K562 (cell line): ENCODE results near the gene GRAMD1B. TPM values are rescaled to one million over a fixed set of nuclear protein-coding genes. Genes with fewer than 3 reads are reported as not detected.

ENCODE experiments used
- ATAC-seq: fragments of 200-7000 bp; cut with Tn5 transposase; 3 replicates; pipeline ENCODE4 v1.9.1; 2020; ENCODE audit warnings: moderate library complexity
- BruUV-seq: library from RNA; stranded (reverse); fragments of 400-500 nt; replicated peaks from 2 replicates; lab custom pipeline; 2021; lab: Mats Ljungman, UMichigan
- CTCF ChIA-PET: fragments of 300-600 bp; formaldehyde crosslinking; extraction: SDS; loops from one replicate; lab custom pipeline; 2021; ENCODE audit warnings: low intra/inter-chr PET ratio; lab: Yijun Ruan, JAX
- POLR2A ChIA-PET: fragments of 300-600, 350-650 bp; sonication (Branson Sonifier 250); formaldehyde crosslinking; extraction: SDS; loops from one replicate; lab custom pipeline; 2021; ENCODE audit warnings: antibody characterized with exemption, inconsistent platforms; lab: Yijun Ruan, JAX
- DNase-seq, 4 experiments: peaks; one replicate each; pipeline versions ENCODE4 v3.0.0 to v3.0.0-alpha.2; 2011 to 2018; ENCODE audit warnings: low spot score in 3 of 4, mixed read lengths in 3 of 4; ENCODE audit errors: extremely low read depth in 1 of 4
- FAIRE-seq: peaks from 2 replicates; lab custom pipeline; 2011; peaks lifted over from hg19 to GRCh38; lab: Jason Lieb, UNC
- H2AFZ ChIP-seq: 2 replicates; pipeline ENCODE4 v1.6.0; 2011; ENCODE audit warnings: low read depth, low read length, control low read depth, inconsistent platforms
- H3K27ac ChIP-seq: fragments of 200-600 bp; 3 replicates; pipeline ENCODE4 v1.8.0; 2011; ENCODE audit warnings: low read depth, mild to moderate bottlenecking, control low read depth, inconsistent platforms, low read length, moderate library complexity, mixed read lengths; ENCODE audit errors: extremely low read depth
- H3K27me3 ChIP-seq, 2 experiments: fragments of 300-600 bp in 1 of 2; 2 replicates in 1 of 2; 3 replicates in 1 of 2; pipeline versions ENCODE4 v1.6.0 to v1.8.0; 2011; ENCODE audit warnings: inconsistent platforms in 2 of 2, low read length in 2 of 2, mild to moderate bottlenecking in 1 of 2, mixed read lengths in 1 of 2, moderate library complexity in 1 of 2; ENCODE audit not compliant: control insufficient read depth in 2 of 2, insufficient read depth in 2 of 2
- H3K36me3 ChIP-seq: fragments of 300-600 bp; 3 replicates; pipeline ENCODE4 v1.8.0; 2011; ENCODE audit warnings: mild to moderate bottlenecking, low read length, inconsistent platforms; ENCODE audit not compliant: control insufficient read depth, insufficient read depth
- H3K4me1 ChIP-seq, 2 experiments: fragments of 200-600 bp in 1 of 2; replicated peaks in 1 of 2; 2 replicates in 1 of 2; 3 replicates in 1 of 2; pipeline versions ENCODE4 v1.5.1 to v1.8.0; 2011; ENCODE audit warnings: inconsistent platforms in 2 of 2, low read length in 2 of 2, mild to moderate bottlenecking in 1 of 2, mixed read lengths in 1 of 2, moderate library complexity in 1 of 2; ENCODE audit not compliant: control insufficient read depth in 2 of 2, insufficient read depth in 2 of 2
- H3K4me2 ChIP-seq: 2 replicates; pipeline ENCODE4 v1.6.1; 2011; ENCODE audit warnings: low read length, control low read depth, inconsistent platforms, mixed read lengths; ENCODE audit not compliant: insufficient read depth
- H3K4me3 ChIP-seq: fragments of 200-600 bp; sonication (generic), shearing (Covaris generic); 2 replicates; pipeline ENCODE4 v1.5.1; 2016; ENCODE audit warnings: control low read depth, inconsistent platforms
- H3K79me2 ChIP-seq: fragments of 200-600 bp; 3 replicates; pipeline ENCODE4 v1.8.0; 2011; ENCODE audit warnings: low read length, inconsistent platforms; ENCODE audit not compliant: control insufficient read depth, insufficient read depth
- H3K9ac ChIP-seq, 2 experiments: 2 replicates each; pipeline versions ENCODE4 v1.6.0 to v1.6.1; 2011; ENCODE audit warnings: low read depth in 2 of 2, low read length in 2 of 2, control low read depth in 1 of 2, inconsistent platforms in 1 of 2, mild to moderate bottlenecking in 1 of 2, mixed read lengths in 1 of 2; ENCODE audit not compliant: insufficient read depth in 1 of 2
- H3K9me1 ChIP-seq: one replicate; pipeline ENCODE4 v1.6.0; 2011; ENCODE audit warnings: inconsistent platforms, mild to moderate bottlenecking, low read length, moderate library complexity; ENCODE audit not compliant: control insufficient read depth, insufficient read depth
- H3K9me3 ChIP-seq: replicated peaks from 2 replicates; pipeline ENCODE4 v1.5.1; 2011; ENCODE audit warnings: low read depth, low read length, inconsistent platforms; ENCODE audit not compliant: control insufficient read depth, insufficient read depth
- H4K20me1 ChIP-seq: replicated peaks from 2 replicates; pipeline ENCODE4 v1.6.1; 2011; ENCODE audit warnings: low read length, inconsistent platforms, mixed read lengths; ENCODE audit not compliant: control insufficient read depth, insufficient read depth
- CHCHD3 ChIP-seq: fragments of 250-450 bp; sonication (Bioruptor Pico); IDR thresholded peaks from 2 replicates; pipeline ENCODE4 v2.1.2; 2022; ENCODE audit warnings: mild to moderate bottlenecking
- CREBBP ChIP-seq: IDR thresholded peaks from one replicate; pipeline ENCODE4 v1.6.1; 2012; ENCODE audit warnings: low read depth, mild to moderate bottlenecking, control low read depth, inconsistent platforms, low read length
- DMBX1 ChIP-seq: fragments of 250-450 bp; sonication (Bioruptor Pico); IDR thresholded peaks from 2 replicates; pipeline ENCODE4 v1.8.0; 2022; ENCODE audit warnings: inconsistent platforms, mild to moderate bottlenecking, moderate library complexity, borderline replicate concordance
- ERF ChIP-seq: fragments of 450-650 bp; formaldehyde crosslinking; IDR thresholded peaks from 2 replicates; pipeline ENCODE4 v1.4.0; 2020; ENCODE audit warnings: mild to moderate bottlenecking, mixed read lengths
- HEY1 ChIP-seq: fragments of 250-450 bp; sonication (Bioruptor Pico); IDR thresholded peaks from 2 replicates; pipeline ENCODE4 v1.5.0; 2020; ENCODE audit warnings: mild to moderate bottlenecking, moderate library complexity, borderline replicate concordance
- KAT2B ChIP-seq: IDR thresholded peaks from one replicate; pipeline ENCODE4 v1.6.1; 2012; ENCODE audit warnings: low read depth, mild to moderate bottlenecking, control low read depth, inconsistent platforms, low read length, moderate library complexity
- MCM3 ChIP-seq: fragments of 450-650 bp; IDR thresholded peaks from 2 replicates; pipeline ENCODE4 v1.6.1; 2016
- MEIS2 ChIP-seq: fragments of 450-650 bp; IDR thresholded peaks from 2 replicates; pipeline ENCODE4 v1.6.1; 2014; ENCODE audit warnings: mild to moderate bottlenecking; ENCODE audit not compliant: partially characterized antibody
- NFE2L1 ChIP-seq: fragments of 450-650 bp; IDR thresholded peaks from 2 replicates; pipeline ENCODE4 v1.6.1; 2016; ENCODE audit warnings: missing genetic modification characterization, low read depth, mild to moderate bottlenecking, missing compliant biosample characterization, moderate library complexity, borderline replicate concordance
- POLR2AphosphoS5 ChIP-seq: IDR thresholded peaks from 2 replicates; pipeline ENCODE4 v1.6.1; 2011; ENCODE audit warnings: mild to moderate bottlenecking, low read depth, low read length, moderate library complexity; ENCODE audit not compliant: control insufficient read depth, insufficient read depth
- POLR3G ChIP-seq: IDR thresholded peaks from 2 replicates; pipeline ENCODE4 v1.6.1; 2011; ENCODE audit not compliant: insufficient read length, insufficient replicate concordance; ENCODE audit errors: extremely low read depth
- SAP30 ChIP-seq: fragments of 200-600 bp; sonication (generic); IDR thresholded peaks from 2 replicates; pipeline ENCODE4 v1.6.1; 2012; ENCODE audit warnings: borderline replicate concordance, low read depth, mild to moderate bottlenecking, moderate library complexity, low read length, control low read depth, inconsistent platforms; ENCODE audit not compliant: insufficient read depth, poor library complexity, severe bottlenecking
- TCF7 ChIP-seq: sonication (generic); IDR thresholded peaks from 2 replicates; pipeline ENCODE4 v1.6.1; 2016; ENCODE audit warnings: antibody characterized with exemption, borderline replicate concordance
- ZNF197 ChIP-seq: fragments of 200-800 bp; sonication (Bioruptor generic); IDR thresholded peaks from 2 replicates; pipeline ENCODE4 v1.6.1; 2016; ENCODE audit warnings: low read depth, missing genetic modification characterization, missing compliant biosample characterization
- ZNF232 ChIP-seq: sonication (generic); formaldehyde crosslinking; IDR thresholded peaks from 2 replicates; pipeline ENCODE4 v1.8.0; 2022; ENCODE audit warnings: mild to moderate bottlenecking, missing genetic modification reagents
- WGBS: fragments of 100-300 bp; shearing (Covaris generic); methylation state at CpG from one replicate; pipeline ENCODE4 v1.1.6; 2016; ENCODE audit warnings: low coverage, mixed read lengths; ENCODE audit not compliant: insufficient coverage; ENCODE audit errors: missing lambda C conversion rate; 5-methylcytosine and 5-hydroxymethylcytosine counted together
- in situ Hi-C: fragments of 300-500 bp; cut with MboI; formaldehyde crosslinking; loops from 4 replicates; pipeline ENCODE4 v1.15.0; 2018; ENCODE audit warnings: inconsistent platforms, mixed read lengths
- intact Hi-C: fragments of 100-400 bp; cut with micrococcal nuclease; formaldehyde crosslinking; loops from 2 replicates; pipeline ENCODE4 v1.14.2; 2022
- polyA plus RNA-seq, 8 experiments: library from polyadenylated mRNA; depleted of rRNA in 4 of 8; stranded (reverse) in 5 of 8; unstranded in 3 of 8; fragments of >200 nt; fragmentation: Nextera tagmentation in 2 of 8; fragmentation: Illumina TruSeq in 1 of 8; extraction: Ambion mirVana in 2 of 8; extraction: Trizol in 1 of 8; gene quantifications; 2 replicates each; pipeline versions ENCODE4 v1.2.1 to v1.2.3, GENCODE V29; 2011 to 2014; ENCODE audit warnings: inconsistent platforms in 1 of 8, missing spikeins in 1 of 8
- total RNA-seq, 7 experiments: library from RNA; depleted of rRNA in 6 of 7; stranded (reverse); fragments of >200 nt in 6 of 7; fragmentation: Illumina TruSeq in 2 of 7; extraction: Trizol in 2 of 7; gene quantifications; 2 replicates each; pipeline versions ENCODE4 v1.2.1 to v1.2.3, GENCODE V29; 2011 to 2021; ENCODE audit warnings: low replicate concordance in 1 of 7

GRAMD1B gene
- total and polyA plus RNA-seq, 9 of the 15 experiments (the other 6 are each of a cell fraction or from before 2014, with no cell fraction given): 0.31 TPM; not detected in 8

GRCh38 chr11:123386796-123387510 lies 43.1 kb upstream of the GRAMD1B start:
- ChIA-PET POLR2A (no interaction called here), CTCF (no interaction called here)
- no TSS peak for BruUV-seq
- no peaks in the 10 kb centered on the region for H3K9me3 ChIP-seq
- no peaks in the 10 kb centered on the region for H3K27me3 ChIP-seq
- H3K9ac ChIP-seq: no peak overlapping the region
- H4K20me1 ChIP-seq: no peaks in the 10 kb centered on the region; the same call in 1 of the 2 replicates
- H3K4me2 ChIP-seq: no peak overlapping the region
- no peaks in the 10 kb centered on the region for H3K4me1 ChIP-seq
- no peak overlapping the region for H3K27ac ChIP-seq
- no peaks in the 10 kb centered on the region for H3K36me3 ChIP-seq
- H3K9me1 ChIP-seq: no peaks in the 10 kb centered on the region
- no peak overlapping the region for H3K4me3 ChIP-seq
- FAIRE-seq (no peak), DNase-seq (no peak), ATAC-seq (no peak)
- TF ChIP-seq CREBBP (no peak), MEIS2 (no peak), POLR3G (no peak), TCF7 (no peak), MCM3 (no peak), NFE2L1 (no peak), ZNF232 (CRISPR knock-in tag) (no peak), ZNF197 (CRISPR knock-in tag) (no peak), HEY1 (CRISPR knock-in tag) (no peak), DMBX1 (CRISPR knock-in tag) (no peak), KAT2B (no peak), POLR2AphosphoS5 (no peak), ERF (no peak), SAP30 (no peak), CHCHD3 (CRISPR knock-in tag) (no peak)
- no peaks in the 10 kb centered on the region for H3K79me2 ChIP-seq
- 0% methylated on average over 9 of the region's 9 CpGs for WGBS
- H2AFZ ChIP-seq: no peak overlapping the region
- in situ Hi-C loops (no loop called here), intact Hi-C loops (no loop called here)
